AG04450 (cell line): ENCODE data around the gene WDR74. TPM values are rescaled to one million over a fixed set of nuclear protein-coding genes. Genes with fewer than 3 reads are reported as not detected.
A peak's percentile ranks its signal among the peaks of the same experiment; 100 is the strongest.
"Not testable (repeated sequence)": the region's sequence is repeated elsewhere in the genome, so short reads cannot be mapped to it uniquely, and the experiment has no call there.

Experiments
- CTCF ChIA-PET: fragments of 300-600, 350-600 bp; formaldehyde crosslinking; extraction: SDS; loops from one replicate; lab custom pipeline; 2022; ENCODE audit warnings: antibody characterized with exemption, inconsistent platforms; lab: Charles Lee
- POLR2A ChIA-PET: fragments of 350-600 bp; formaldehyde crosslinking; extraction: SDS; loops from one replicate; lab custom pipeline; 2021; ENCODE audit warnings: antibody characterized with exemption, inconsistent platforms; lab: Yijun Ruan, JAX
- DNase-seq: peaks from one replicate; pipeline ENCODE4 v3.0.0-alpha.2; 2011; ENCODE audit warnings: low read depth, low spot score
- H3K27ac ChIP-seq: one replicate; pipeline ENCODE4 v1.5.1; 2012; ENCODE audit warnings: low read depth, low read length, control low read depth
- H3K27me3 ChIP-seq: one replicate; pipeline ENCODE4 v1.6.0; 2012; ENCODE audit warnings: low read length; ENCODE audit not compliant: control insufficient read depth, insufficient read depth
- H3K4me3 ChIP-seq: 2 replicates; pipeline ENCODE4 v1.5.1; 2011; ENCODE audit warnings: mild to moderate bottlenecking, low read depth, low read length, control low read depth
- H3K9me3 ChIP-seq: 2 replicates; pipeline ENCODE4 v1.5.1; 2012; ENCODE audit warnings: low read length; ENCODE audit not compliant: control insufficient read depth, insufficient read depth
- CTCF ChIP-seq: IDR thresholded peaks from 2 replicates; pipeline ENCODE4 v1.5.1; 2011; ENCODE audit warnings: low read depth, low read length, control low read depth, inconsistent platforms
- polyA plus RNA-seq: library from polyadenylated mRNA; depleted of rRNA; stranded (reverse); fragments of >200 nt; gene quantifications from 2 replicates; pipeline ENCODE4 v1.2.3, GENCODE V29; 2011

WDR74 gene
- polyA plus RNA-seq, 1 experiment = 18.0 TPM

DNA sequence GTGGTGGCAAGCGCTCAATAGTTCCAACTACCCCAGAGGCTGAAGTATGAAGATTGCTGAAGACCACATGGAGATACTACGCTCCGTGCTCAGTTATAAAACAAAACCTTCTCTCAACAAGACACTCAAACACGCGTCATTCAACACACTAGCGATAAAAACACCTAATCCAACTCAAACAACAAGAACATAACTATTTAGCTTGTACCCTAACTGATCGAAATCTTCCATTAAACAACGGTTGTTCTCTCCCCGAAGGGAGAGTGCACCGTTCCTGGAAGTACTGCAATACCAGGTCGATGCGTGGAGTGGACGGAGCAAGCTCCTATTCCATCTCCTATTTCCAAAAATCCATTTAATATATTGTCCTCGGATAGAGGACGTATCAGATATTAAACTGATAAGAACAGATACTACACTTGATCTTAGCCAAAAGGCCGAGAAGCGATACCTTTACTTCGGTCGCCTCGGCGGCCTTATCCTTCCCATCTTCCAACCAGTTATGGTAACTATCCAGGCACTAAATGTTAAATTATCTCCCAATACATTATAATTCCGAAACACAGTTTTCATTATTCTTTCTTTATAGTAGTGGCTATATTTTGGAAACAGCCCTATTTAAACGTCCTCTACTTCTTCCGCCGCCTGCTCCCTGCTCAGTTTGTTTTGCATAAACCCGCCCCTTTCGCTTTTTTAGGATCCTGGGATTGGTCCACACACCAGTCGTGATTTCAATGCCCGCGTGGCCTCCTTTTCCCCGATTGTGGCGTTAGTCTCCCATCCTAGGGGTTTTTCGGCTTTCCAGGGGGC is 2.2 kb upstream of the WDR74 start:
- no peaks in the 10 kb centered on the region; the same call in 1 of the 2 replicates for H3K9me3 ChIP-seq
- CTCF ChIA-PET = no interaction called here
- DNase-seq = peak; percentile 99
- peak overlapping the region; percentile 50 for H3K4me3 ChIP-seq
- POLR2A ChIA-PET = interaction anchor here (0.5 to 3.0 kb wide), 53 partner anchors 9 to 1937 kb away, joined by 3 to 172 read pairs (median 5); partner anchors contain the start of genes B3GAT3, C11orf98, CSKMT and EEF1G
- H3K27ac ChIP-seq = peak overlapping the region; percentile 97
- H3K27me3 ChIP-seq = no peaks in the 10 kb centered on the region
- no peak for TF ChIP-seq CTCF

- DNase-seq = peak; percentile 62
- Histone ChIP-seq H3K4me3 (peak overlapping the region; percentile 97), H3K27ac (peak overlapping the region; percentile 97)
- H3K9me3 ChIP-seq, CTCF ChIA-PET, H3K27me3 ChIP-seq: not testable (repeated sequence)
- POLR2A ChIA-PET = interaction anchor here (0.5 to 3.0 kb wide), 55 partner anchors 8 to 1938 kb away, joined by 3 to 172 read pairs (median 5); partner anchors contain the start of genes B3GAT3, C11orf98, CSKMT and EEF1G
Observed at GRCh38 chr11:62840721-62841360, 1.5 kb upstream of the WDR74 start.

GRCh38 chr11:62835336-62835735 is 4.1 kb downstream of the WDR74 start:
- CTCF ChIA-PET = no interaction called here
- H3K9me3 ChIP-seq = no peaks in the 10 kb centered on the region; the same call in 1 of the 2 replicates
- no peak overlapping the region for H3K4me3 ChIP-seq
- no peak for DNase-seq
- TF ChIP-seq CTCF = no peak
- POLR2A ChIA-PET = no interaction called here
- H3K27ac ChIP-seq = no peak overlapping the region
- no peaks in the 10 kb centered on the region for H3K27me3 ChIP-seq

DNA sequence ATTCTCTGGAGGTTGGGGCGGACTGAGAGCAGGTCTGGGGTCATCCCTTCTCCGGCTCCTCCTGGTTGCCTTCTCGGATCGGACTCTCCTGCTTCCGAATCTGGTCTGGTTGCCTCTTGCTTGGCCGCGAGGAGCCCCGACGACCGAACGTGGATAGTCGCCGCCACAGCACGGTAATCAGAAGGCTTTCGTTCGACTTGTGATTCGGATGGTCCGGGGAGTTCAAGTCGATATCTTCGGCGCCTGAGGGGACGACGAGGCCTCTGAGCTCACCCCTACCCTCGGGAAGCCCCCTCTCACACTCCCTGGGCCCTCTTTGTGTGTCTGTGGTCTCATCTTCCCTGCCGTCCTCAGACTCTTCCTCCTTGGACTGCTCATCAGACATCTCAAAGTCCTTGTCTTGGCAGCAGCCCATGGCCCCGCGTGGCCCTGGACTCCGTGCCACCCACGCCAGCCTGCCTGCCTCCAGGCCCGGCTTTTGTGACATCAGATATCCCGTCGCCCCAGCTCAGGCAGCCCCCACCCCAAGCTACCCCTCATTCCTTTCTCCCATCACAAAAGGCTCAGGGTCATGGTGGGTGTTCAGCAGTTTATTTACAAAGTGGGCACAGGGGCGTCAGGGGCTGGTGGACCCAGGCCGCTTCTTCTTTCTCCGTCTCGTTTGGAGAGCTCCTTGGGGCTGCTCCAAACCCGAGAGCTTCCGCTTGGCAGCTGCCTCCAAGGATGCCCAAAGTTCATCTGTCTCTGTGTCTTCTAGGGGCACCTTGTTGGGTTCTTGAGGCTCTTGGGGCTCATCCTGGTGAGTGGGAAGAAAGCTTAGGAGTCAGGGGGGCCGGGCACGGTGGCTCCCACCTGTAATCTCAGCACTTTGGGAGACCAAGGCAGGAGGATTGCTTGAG is 6.8 kb downstream of the WDR74 start, which contains the start of gene TEX54:
Gene TEX54 (minus strand): TSS at position 506 of the 899 bp plus-strand sequence.
- ChIA-PET CTCF (interaction anchor here (0.9 to 2.5 kb wide), 2 partner anchors 46 to 48 kb away, joined by 3 to 11 read pairs; no protein-coding TSS in a partner anchor), POLR2A (interaction anchor here (0.6 to 2.8 kb wide), 17 partner anchors 8 to 1143 kb away, joined by 3 to 85 read pairs (median 7); partner anchors contain the start of genes C11orf98, CSKMT, HNRNPUL2 and NXF1)
- H3K27me3 ChIP-seq = no peaks in the 10 kb centered on the region
- no peak for DNase-seq
- no peak for TF ChIP-seq CTCF
- peak within 1 kb of the TSS; percentile 85 for H3K4me3 ChIP-seq
- H3K9me3 ChIP-seq = no peaks in the 10 kb centered on the region; the same call in 1 of the 2 replicates
- peak within 1 kb of the TSS; percentile 99 for H3K27ac ChIP-seq
